Gastroesophageal sphincter (tissue), 4 donors: ENCODE data around the gene CERS4. TPM values are rescaled to one million over a fixed set of nuclear protein-coding genes. Genes with fewer than 3 reads are reported as not detected.

Source experiments
- ATAC-seq: fragments of 150-250 bp; one replicate; pipeline ENCODE4 v1.9.1; 2016; ENCODE audit warnings: mild to moderate bottlenecking, moderate library complexity
- H3K27ac ChIP-seq, 4 donors: fragments of 200-600 bp; sonication (generic) in 3 of 4; 1 replicate in 3 of 4; 2 replicates in 1 of 4; pipeline ENCODE4 v1.5.1; 2016 to 2019
- H3K27me3 ChIP-seq: fragments of 200-600 bp; sonication (generic); one replicate; pipeline ENCODE4 v1.5.1; 2019
- H3K36me3 ChIP-seq, 2 donors: fragments of 200-600 bp; sonication (generic); one replicate each; pipeline ENCODE4 v1.5.1; 2019; ENCODE audit warnings: control low read depth in 1 of 2
- H3K4me1 ChIP-seq, 3 donors: fragments of 200-600 bp; sonication (generic); 1 replicate in 2 of 3; 2 replicates in 1 of 3; pipeline ENCODE4 v1.5.1; 2016 to 2019; ENCODE audit warnings: control low read depth in 2 of 3
- H3K4me3 ChIP-seq, 2 donors: fragments of 200-600 bp; sonication (generic); one replicate each; pipeline ENCODE4 v1.5.1; 2019; ENCODE audit warnings: mild to moderate bottlenecking in 1 of 2, moderate library complexity in 1 of 2
- H3K9me3 ChIP-seq, 3 donors: fragments of 200-600 bp; sonication (generic); one replicate each; pipeline ENCODE4 v1.5.1; 2017 to 2019; ENCODE audit warnings: control low read depth in 2 of 3
- CTCF ChIP-seq, 4 experiments: fragments of 200-600 bp in 2 of 4; fragments of 450-650 bp in 2 of 4; sonication (generic) in 1 of 4; IDR thresholded peaks; one replicate each; pipeline ENCODE4 v1.5.1; 2017 to 2019; ENCODE audit warnings: antibody characterized with exemption in 4 of 4, mild to moderate bottlenecking in 2 of 4, moderate library complexity in 2 of 4
- EP300 ChIP-seq: sonication (generic); formaldehyde crosslinking; IDR thresholded peaks from one replicate; pipeline ENCODE4 v1.6.1; 2017; ENCODE audit warnings: antibody characterized with exemption, mild to moderate bottlenecking
- POLR2A ChIP-seq, 2 donors: fragments of 450-650 bp; IDR thresholded peaks; one replicate each; pipeline ENCODE4 v1.6.1; 2017; ENCODE audit warnings: antibody characterized with exemption in 2 of 2, mild to moderate bottlenecking in 2 of 2, moderate library complexity in 1 of 2
- POLR2AphosphoS5 ChIP-seq: sonication (generic); formaldehyde crosslinking; IDR thresholded peaks from one replicate; pipeline ENCODE4 v1.6.1; 2017; ENCODE audit warnings: antibody characterized with exemption
- WGBS, 2 donors: methylation state at CpG; one replicate each; pipeline ENCODE4 v1.1.5; 2018; ENCODE audit warnings: low coverage in 1 of 2; 5-methylcytosine and 5-hydroxymethylcytosine counted together
- total RNA-seq, 4 donors: library from RNA; depleted of rRNA; stranded (reverse); fragments of >200 nt; gene quantifications; one replicate each; pipeline ENCODE4 v1.1.0, GENCODE V29; 2016

The CERS4 gene
- total RNA-seq, 4 donors from 2014 or later = 24.8 to 33.8 (median 31.9) TPM

- Histone ChIP-seq H3K27ac (no peak overlapping the region), H3K36me3 (no peaks in the 10 kb centered on the region), H3K4me1 (peaks cover 0 to 35% (median 10%) of the 10 kb centered on the region in 3 donors), H3K27me3 (no peaks in the 10 kb centered on the region), H3K4me3 (no peak overlapping the region), H3K9me3 (peaks cover 0 to 2% (median 0%) of the 10 kb centered on the region in 3 donors)
- 82 to 90% methylated on average over 8 of the region's 8 CpGs for WGBS, 2 donors
- ATAC-seq = no peak
- no peak for TF ChIP-seq EP300
- no peak for TF ChIP-seq CTCF (IDR thresholded peaks at IDR 0.05)
- TF ChIP-seq POLR2AphosphoS5 = no peak
- no peak for TF ChIP-seq POLR2A (IDR thresholded peaks at IDR 0.05)
Observed at GRCh38 chr19:8248348-8249328, 39.5 kb downstream of the CERS4 start.

GRCh38 chr19:8250596-8250995 lies 41.4 kb downstream of the CERS4 start:
- no peak overlapping the region for H3K4me3 ChIP-seq
- peaks cover 0 to 14% of the 10 kb centered on the region in 2 donors for H3K36me3 ChIP-seq
- 68% methylated on average over 4 of the region's 7 CpGs; no CpG with 5 or more reads in 1 of the 2 donors for WGBS, 2 donors
- no peak for ATAC-seq
- H3K4me1 ChIP-seq = peaks cover 0 to 35% (median 10%) of the 10 kb centered on the region in 3 donors
- H3K27me3 ChIP-seq = no peaks in the 10 kb centered on the region
- no peak for TF ChIP-seq CTCF (IDR thresholded peaks at IDR 0.05)
- no peak for TF ChIP-seq EP300
- TF ChIP-seq POLR2AphosphoS5 = no peak
- TF ChIP-seq POLR2A (IDR thresholded peaks at IDR 0.05) = no peak
- H3K9me3 ChIP-seq = no peaks in the 10 kb centered on the region
- peak overlapping the region in 3 of 4 donors; percentile 58 to 66 (median 59) for H3K27ac ChIP-seq

GRCh38 chr19:8251025-8251472 lies 41.9 kb downstream of the CERS4 start:
- peaks cover 0 to 18% of the 10 kb centered on the region in 2 donors for H3K36me3 ChIP-seq
- H3K27ac ChIP-seq = peak overlapping the region in 3 of 4 donors; percentile 58 to 66 (median 59)
- TF ChIP-seq CTCF (IDR thresholded peaks at IDR 0.05) = peak in 3 of 4 experiments; percentile 23 to 37 (median 34)
- peak; percentile 97 for TF ChIP-seq POLR2AphosphoS5
- TF ChIP-seq POLR2A (IDR thresholded peaks at IDR 0.05) = no peak
- peaks cover 0 to 35% (median 10%) of the 10 kb centered on the region in 3 donors for H3K4me1 ChIP-seq
- H3K27me3 ChIP-seq = no peaks in the 10 kb centered on the region
- no peaks in the 10 kb centered on the region for H3K9me3 ChIP-seq
- WGBS, 2 donors = 21% methylated on average over 7 of the region's 14 CpGs; no CpG with 5 or more reads in 1 of the 2 donors
- ATAC-seq = peak; percentile 92
- H3K4me3 ChIP-seq = no peak overlapping the region

- H3K4me1 ChIP-seq = peaks cover 0 to 35% (median 10%) of the 10 kb centered on the region in 3 donors
- H3K27ac ChIP-seq = no peak overlapping the region
- peaks cover 0 to 39% of the 10 kb centered on the region in 2 donors for H3K36me3 ChIP-seq
- 12 to 40% methylated on average over 5 to 6 of the region's 13 CpGs for WGBS, 2 donors
- H3K4me3 ChIP-seq = no peak overlapping the region
- no peaks in the 10 kb centered on the region for H3K9me3 ChIP-seq
- TF ChIP-seq CTCF (IDR thresholded peaks at IDR 0.05) (peak in 3 of 4 experiments; percentile 92 to 96 (median 93)), POLR2AphosphoS5 (no peak), POLR2A (IDR thresholded peaks at IDR 0.05) (no peak)
- ATAC-seq = peak; percentile 37
- no peaks in the 10 kb centered on the region for H3K27me3 ChIP-seq
Observed at GRCh38 chr19:8252922-8253589, 43.9 kb downstream of the CERS4 start.
